ENCODE results near the gene TADA2B.

TADA2B gene

GRCh38 chr4:7060346-7061150, 17.4 kb downstream of the TADA2B start:
- H3K9me2 ChIP-seq (ENCODE audit: low read depth, low read length): no peaks in the 10 kb centered on the region
- H3F3A ChIP-seq (ENCODE audit: insufficient read depth, low read length): no peaks in the 10 kb centered on the region
- no peak overlapping the region for H3K4me2 ChIP-seq (ENCODE audit: low read length)
- no peak overlapping the region for H3K4me3 ChIP-seq (ENCODE audit: low read depth, low read length, poor library complexity, severe bottlenecking)
- H4K20me1 ChIP-seq (ENCODE audit: insufficient read depth, low read length): no peaks in the 10 kb centered on the region
- no peaks in the 10 kb centered on the region for H3K79me2 ChIP-seq (ENCODE audit: insufficient read depth, low read length)
- H3K27me3 ChIP-seq (ENCODE audit: insufficient read depth, low read length): no peaks in the 10 kb centered on the region
- TF ChIP-seq EZH2 (IDR thresholded peaks at IDR 0.05; ENCODE audit: borderline replicate concordance, low read length) (no peak), CTCF (IDR thresholded peaks at IDR 0.05; ENCODE audit: low read length) (no peak)
- no peak overlapping the region for H3K9ac ChIP-seq (ENCODE audit: low read length)
- H3K36me3 ChIP-seq (ENCODE audit: insufficient read depth, low read length): peaks cover 59% of the 10 kb centered on the region
- H3K9me3 ChIP-seq (ENCODE audit: low read length): no peaks in the 10 kb centered on the region
- no peaks in the 10 kb centered on the region for H3K4me1 ChIP-seq (ENCODE audit: insufficient read depth, low read length, severe bottlenecking)
- no peak overlapping the region for H2AFZ ChIP-seq (ENCODE audit: low read length)
- H3K27ac ChIP-seq (ENCODE audit: low read depth, low read length, poor library complexity, severe bottlenecking): no peak overlapping the region

- Histone ChIP-seq H3K9ac (ENCODE audit: low read length) (no peak overlapping the region), H2AFZ (ENCODE audit: low read length) (no peak overlapping the region), H3F3A (ENCODE audit: insufficient read depth, low read length) (no peaks in the 10 kb centered on the region), H3K36me3 (ENCODE audit: insufficient read depth, low read length) (peaks cover 56% of the 10 kb centered on the region), H4K20me1 (ENCODE audit: insufficient read depth, low read length) (no peaks in the 10 kb centered on the region), H3K4me1 (ENCODE audit: insufficient read depth, low read length, severe bottlenecking) (peaks cover 9% of the 10 kb centered on the region), H3K9me2 (ENCODE audit: low read depth, low read length) (no peaks in the 10 kb centered on the region), H3K4me3 (ENCODE audit: low read depth, low read length, poor library complexity, severe bottlenecking) (no peak overlapping the region), H3K27ac (ENCODE audit: low read depth, low read length, poor library complexity, severe bottlenecking) (no peak overlapping the region), H3K79me2 (ENCODE audit: insufficient read depth, low read length) (peaks cover 9% of the 10 kb centered on the region), H3K4me2 (ENCODE audit: low read length) (no peak overlapping the region), H3K9me3 (ENCODE audit: low read length) (no peaks in the 10 kb centered on the region), H3K27me3 (ENCODE audit: insufficient read depth, low read length) (no peaks in the 10 kb centered on the region)
- TF ChIP-seq CTCF (IDR thresholded peaks at IDR 0.05; ENCODE audit: low read length) (no peak), EZH2 (IDR thresholded peaks at IDR 0.05; ENCODE audit: borderline replicate concordance, low read length) (no peak)
Observed at GRCh38 chr4:7061815-7062214, 18.6 kb downstream of the TADA2B start.

GRCh38 chr4:7062816-7063215, 19.6 kb downstream of the TADA2B start:
- H3F3A ChIP-seq (ENCODE audit: insufficient read depth, low read length): no peaks in the 10 kb centered on the region
- no peaks in the 10 kb centered on the region for H4K20me1 ChIP-seq (ENCODE audit: insufficient read depth, low read length)
- TF ChIP-seq EZH2 (IDR thresholded peaks at IDR 0.05; ENCODE audit: borderline replicate concordance, low read length) (no peak), CTCF (IDR thresholded peaks at IDR 0.05; ENCODE audit: low read length) (no peak)
- no peaks in the 10 kb centered on the region for H3K27me3 ChIP-seq (ENCODE audit: insufficient read depth, low read length)
- peaks cover 13% of the 10 kb centered on the region for H3K4me1 ChIP-seq (ENCODE audit: insufficient read depth, low read length, severe bottlenecking)
- no peaks in the 10 kb centered on the region for H3K9me2 ChIP-seq (ENCODE audit: low read depth, low read length)
- H3K36me3 ChIP-seq (ENCODE audit: insufficient read depth, low read length): peaks cover 56% of the 10 kb centered on the region
- no peak overlapping the region for H3K4me3 ChIP-seq (ENCODE audit: low read depth, low read length, poor library complexity, severe bottlenecking)
- no peak overlapping the region for H2AFZ ChIP-seq (ENCODE audit: low read length)
- peaks cover 16% of the 10 kb centered on the region for H3K79me2 ChIP-seq (ENCODE audit: insufficient read depth, low read length)
- no peak overlapping the region for H3K9ac ChIP-seq (ENCODE audit: low read length)
- no peaks in the 10 kb centered on the region for H3K9me3 ChIP-seq (ENCODE audit: low read length)
- H3K27ac ChIP-seq (ENCODE audit: low read depth, low read length, poor library complexity, severe bottlenecking): no peak overlapping the region
- H3K4me2 ChIP-seq (ENCODE audit: low read length): no peak overlapping the region

Measured in OCI-LY1 (cell line).